AG09319 (cell line): ENCODE measurements around the gene TXNDC2.

Experiments
- DNase-seq: peaks from one replicate; pipeline ENCODE4 v3.0.0-alpha.2; 2010; ENCODE audit warnings: low read depth; ENCODE audit errors: extremely low read depth
- TF ChIP-seq, protein P1 (sequence below): IDR thresholded peaks from 2 replicates; pipeline ENCODE4 v1.5.1; 2011; ENCODE audit warnings: low read depth, mild to moderate bottlenecking, inconsistent platforms, low read length, moderate library complexity

TXNDC2 gene

DNA sequence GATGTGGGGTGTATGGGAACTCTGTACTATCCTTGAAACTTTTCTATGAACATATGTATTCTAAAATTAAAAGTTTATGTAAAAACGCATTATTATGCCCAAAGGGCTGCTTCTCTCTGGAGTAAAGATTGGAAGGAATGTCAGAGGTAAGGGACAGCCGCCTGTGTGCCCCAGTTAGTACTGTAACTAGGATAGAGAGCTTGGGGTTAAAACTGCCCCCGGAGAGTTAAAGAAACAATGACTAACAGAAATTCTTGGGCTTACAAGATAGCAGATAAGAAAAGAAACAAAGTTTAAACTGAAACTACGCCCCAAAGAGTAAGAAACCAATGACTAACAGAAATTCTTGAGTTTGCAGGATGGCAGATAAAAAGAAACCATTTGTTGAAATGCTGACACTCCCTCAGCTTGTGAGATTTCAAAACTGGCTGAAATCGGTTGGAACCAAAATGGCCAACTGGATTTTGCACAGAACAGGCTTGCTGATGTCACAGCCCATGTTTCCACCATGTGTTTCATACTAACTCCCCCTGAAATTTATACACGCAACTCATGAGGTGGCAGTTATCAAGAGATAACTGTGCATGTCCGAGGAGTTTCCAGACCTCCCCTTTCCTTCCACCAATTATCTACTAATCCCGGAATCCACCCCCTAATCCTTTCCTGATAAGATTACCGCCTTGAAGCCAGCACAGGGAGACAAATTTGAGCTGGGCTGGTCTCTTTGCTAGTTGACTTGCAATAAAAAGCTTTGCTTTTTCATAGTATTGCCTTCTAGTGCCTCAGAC is 8.7 kb upstream of the TXNDC2 start:
- peak; percentile 81 for DNase-seq
- TF ChIP-seq, protein P1, sequence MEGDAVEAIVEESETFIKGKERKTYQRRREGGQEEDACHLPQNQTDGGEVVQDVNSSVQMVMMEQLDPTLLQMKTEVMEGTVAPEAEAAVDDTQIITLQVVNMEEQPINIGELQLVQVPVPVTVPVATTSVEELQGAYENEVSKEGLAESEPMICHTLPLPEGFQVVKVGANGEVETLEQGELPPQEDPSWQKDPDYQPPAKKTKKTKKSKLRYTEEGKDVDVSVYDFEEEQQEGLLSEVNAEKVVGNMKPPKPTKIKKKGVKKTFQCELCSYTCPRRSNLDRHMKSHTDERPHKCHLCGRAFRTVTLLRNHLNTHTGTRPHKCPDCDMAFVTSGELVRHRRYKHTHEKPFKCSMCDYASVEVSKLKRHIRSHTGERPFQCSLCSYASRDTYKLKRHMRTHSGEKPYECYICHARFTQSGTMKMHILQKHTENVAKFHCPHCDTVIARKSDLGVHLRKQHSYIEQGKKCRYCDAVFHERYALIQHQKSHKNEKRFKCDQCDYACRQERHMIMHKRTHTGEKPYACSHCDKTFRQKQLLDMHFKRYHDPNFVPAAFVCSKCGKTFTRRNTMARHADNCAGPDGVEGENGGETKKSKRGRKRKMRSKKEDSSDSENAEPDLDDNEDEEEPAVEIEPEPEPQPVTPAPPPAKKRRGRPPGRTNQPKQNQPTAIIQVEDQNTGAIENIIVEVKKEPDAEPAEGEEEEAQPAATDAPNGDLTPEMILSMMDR, result no peak

DNA sequence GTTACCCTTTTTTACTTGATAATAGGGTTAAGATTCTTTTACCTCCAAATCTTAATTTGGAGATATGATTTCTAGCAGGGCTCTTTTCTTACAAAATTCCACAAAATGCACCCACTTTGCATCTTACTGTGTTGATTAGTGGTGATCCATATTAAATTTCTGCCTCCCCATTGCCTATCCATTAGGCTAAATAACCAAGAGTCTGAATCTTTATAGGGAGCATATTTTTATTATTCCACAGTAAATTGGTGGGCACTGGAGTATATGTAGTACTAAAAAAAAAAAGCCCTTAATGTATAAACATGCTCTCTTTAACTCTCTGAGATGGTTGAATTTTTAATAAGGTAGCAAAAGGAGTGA is 8.1 kb upstream of the TXNDC2 start:
- TF ChIP-seq, protein P1, result no peak
- no peak for DNase-seq

DNA sequence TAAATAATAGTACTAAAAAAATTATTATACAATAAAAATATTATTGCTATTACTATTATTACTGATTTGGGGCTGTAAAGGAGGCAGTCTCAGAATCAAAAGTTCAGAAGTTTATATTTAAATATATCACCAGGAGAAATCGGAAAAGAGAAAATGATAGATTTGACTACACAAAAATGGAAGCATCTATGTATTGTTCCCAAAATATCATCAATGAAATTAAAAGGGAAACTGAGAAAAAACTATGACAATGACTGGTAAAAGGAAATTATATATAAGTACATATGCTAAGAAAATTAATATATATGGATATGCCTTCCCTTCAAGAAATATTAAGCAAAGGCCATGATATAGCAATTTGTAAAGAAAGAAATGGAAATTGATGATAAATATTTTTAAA is 7.7 kb upstream of the TXNDC2 start:
- TF ChIP-seq, protein P1, result no peak
- no peak for DNase-seq

DNA sequence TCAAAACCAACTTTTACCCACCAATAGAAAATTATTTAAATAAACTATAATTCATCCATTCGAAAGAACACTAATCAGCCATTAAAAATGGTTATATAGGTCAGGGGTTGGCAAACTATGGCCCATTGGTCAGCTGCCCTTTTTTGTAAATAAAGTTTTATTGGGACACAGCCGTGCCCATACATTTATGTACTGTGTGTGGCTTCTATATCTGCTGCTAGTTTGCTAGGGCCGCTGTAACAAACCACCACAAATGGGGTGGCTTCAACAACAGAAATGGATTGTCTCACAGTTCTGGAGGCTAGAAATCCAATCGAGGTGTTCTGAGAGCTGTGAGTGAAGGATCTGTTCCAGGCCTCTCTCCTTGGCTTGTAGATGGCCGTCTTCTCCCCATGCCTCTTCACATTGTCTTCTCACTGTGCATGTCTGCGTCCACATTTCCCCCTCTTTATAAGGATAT is 7.0 kb upstream of the TXNDC2 start:
- TF ChIP-seq, protein P1, result no peak
- DNase-seq, result no peak

DNA sequence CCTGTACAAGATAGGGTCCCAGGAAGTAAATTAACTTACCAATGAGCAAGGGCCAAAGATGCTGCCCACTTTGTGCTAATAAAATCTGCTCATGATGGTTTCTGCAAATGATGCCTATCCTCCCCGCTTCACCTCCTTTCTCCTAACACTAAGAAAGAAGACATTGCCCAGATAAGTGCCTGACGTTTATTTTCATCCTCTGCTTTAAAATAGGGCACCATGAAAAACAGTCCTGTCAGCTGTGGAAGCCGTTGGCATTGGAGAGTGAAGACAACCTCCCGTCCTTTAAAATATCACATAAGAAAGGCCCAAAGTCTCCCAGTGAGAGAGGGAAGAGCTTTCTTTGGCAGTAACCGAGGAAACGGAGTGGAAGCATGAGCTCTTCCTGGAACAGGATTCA is 1.7 kb upstream of the TXNDC2 start:
- DNase-seq, result no peak
- TF ChIP-seq, protein P1, result no peak

DNA sequence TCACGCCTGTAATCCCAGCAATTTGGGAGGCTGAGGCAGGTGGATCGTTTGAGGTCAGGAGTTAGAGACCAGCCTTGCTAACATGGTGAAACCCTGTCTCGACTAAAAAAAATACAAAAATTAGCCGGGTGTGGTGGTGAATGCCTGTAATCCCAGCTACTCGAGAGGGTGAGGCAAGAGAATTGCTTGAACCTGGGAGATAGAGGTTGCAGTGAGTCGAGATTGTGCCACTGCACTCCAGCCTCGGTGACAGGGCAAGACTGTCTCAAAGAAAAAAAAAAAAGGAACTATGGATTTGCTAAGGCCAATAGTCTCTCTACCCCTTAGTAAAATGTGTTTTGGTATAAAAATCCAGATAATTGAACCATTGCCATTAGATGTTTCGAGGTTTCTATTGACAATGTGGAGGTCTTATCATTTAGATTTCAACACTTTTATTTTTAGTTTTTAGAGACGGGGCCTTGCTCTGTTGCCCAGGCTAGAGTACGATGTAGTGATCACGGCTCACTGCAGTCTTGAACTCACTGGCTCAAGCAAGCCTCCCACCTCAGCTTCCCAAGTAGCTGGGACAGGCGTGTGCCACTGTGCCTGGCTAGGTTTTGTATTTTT is 1.1 kb upstream of the TXNDC2 start:
- DNase-seq, result no peak
- TF ChIP-seq, protein P1, result no peak

DNA sequence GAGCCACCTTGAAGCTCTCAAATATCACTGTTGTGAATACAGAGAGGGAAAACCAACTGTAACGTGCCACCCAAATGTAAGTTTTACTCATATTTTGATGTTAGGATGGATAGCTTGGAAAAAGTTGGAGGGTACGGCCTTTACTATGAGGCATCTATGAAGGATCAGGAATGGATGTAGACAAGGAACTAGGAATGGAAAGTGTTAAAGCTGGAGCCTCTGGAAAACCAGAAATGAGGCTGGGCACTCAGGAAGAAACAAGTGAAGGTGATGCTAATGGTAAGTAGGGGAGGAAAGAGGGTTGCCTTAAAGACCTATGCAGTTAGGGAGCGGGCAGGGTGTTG is 204 bp downstream of the TXNDC2 start:
- TF ChIP-seq, protein P1, result no peak
- no peak for DNase-seq
